HAP-1 (cell line): ENCODE results near the gene DNPEP.
"Not testable (repeated sequence)": the region's sequence is repeated elsewhere in the genome, so short reads cannot be mapped to it uniquely, and the experiment has no call there.

Experiments
- DNase-seq, 2 experiments: peaks; one replicate each; pipeline ENCODE4 v3.0.0-alpha.2; 2016 to 2020; ENCODE audit warnings: low spot score in 2 of 2
- H3K27me3 ChIP-seq: fragments of 250-450 bp; sonication (Bioruptor Pico); 2 replicates; pipeline ENCODE4 v1.5.1; 2020; ENCODE audit warnings: low read depth, mild to moderate bottlenecking, moderate library complexity
- H3K36me3 ChIP-seq: fragments of 250-450 bp; sonication (Bioruptor Pico); replicated peaks from 2 replicates; pipeline ENCODE4 v1.5.1; 2020; ENCODE audit warnings: mild to moderate bottlenecking
- H3K4me1 ChIP-seq: fragments of 250-450 bp; sonication (Bioruptor Pico); 2 replicates; pipeline ENCODE4 v1.5.1; 2020; ENCODE audit warnings: mild to moderate bottlenecking
- H3K4me3 ChIP-seq: fragments of 250-450 bp; sonication (Bioruptor Pico); 2 replicates; pipeline ENCODE4 v1.5.1; 2020; ENCODE audit warnings: mild to moderate bottlenecking, moderate library complexity
- H3K9me3 ChIP-seq: fragments of 250-450 bp; sonication (Bioruptor Pico); 2 replicates; pipeline ENCODE4 v1.5.1; 2020; ENCODE audit warnings: mild to moderate bottlenecking, moderate library complexity
- in situ Hi-C: fragments of 300-500 bp; cut with MboI; formaldehyde crosslinking; loops from 3 replicates; pipeline ENCODE4 v1.14.3; 2020; ENCODE audit warnings: low sequenced_read_pairs, inconsistent platforms, mixed read lengths

The DNPEP gene

GRCh38 chr2:219401606-219402005, 13.9 kb upstream of the DNPEP start:
- Histone ChIP-seq H3K4me1 (no peaks in the 10 kb centered on the region), H3K4me3 (no peak overlapping the region), H3K36me3 (no peaks in the 10 kb centered on the region), H3K9me3 (no peaks in the 10 kb centered on the region), H3K27me3 (no peaks in the 10 kb centered on the region)
- in situ Hi-C loops: loop anchor here (5.0 kb wide), 1 partner anchor 131 kb away; no protein-coding TSS in a partner anchor
- DNase-seq: no peak

- DNase-seq: no peak
- H3K4me3 ChIP-seq: no peak overlapping the region
- in situ Hi-C loops: loop anchor here (5.0 kb wide), 1 partner anchor 132 kb away; no protein-coding TSS in a partner anchor
- no peaks in the 10 kb centered on the region for H3K4me1 ChIP-seq
- no peaks in the 10 kb centered on the region for H3K9me3 ChIP-seq
- no peaks in the 10 kb centered on the region for H3K36me3 ChIP-seq
- no peaks in the 10 kb centered on the region for H3K27me3 ChIP-seq
Observed at GRCh38 chr2:219400562-219400961, 12.8 kb upstream of the DNPEP start.

GRCh38 chr2:219399716-219400478, 12.2 kb upstream of the DNPEP start:
- H3K4me3 ChIP-seq: no peak overlapping the region
- no peaks in the 10 kb centered on the region for H3K9me3 ChIP-seq
- in situ Hi-C loops: loop anchor here (5.0 kb wide), 1 partner anchor 132 kb away; no protein-coding TSS in a partner anchor
- H3K27me3 ChIP-seq: no peaks in the 10 kb centered on the region
- no peaks in the 10 kb centered on the region for H3K36me3 ChIP-seq
- no peaks in the 10 kb centered on the region for H3K4me1 ChIP-seq
- no peak for DNase-seq

- in situ Hi-C loops: no loop called here
- Histone ChIP-seq H3K36me3 (no peaks in the 10 kb centered on the region), H3K4me3 (no peak overlapping the region), H3K27me3 (no peaks in the 10 kb centered on the region), H3K9me3 (no peaks in the 10 kb centered on the region), H3K4me1 (no peaks in the 10 kb centered on the region; the same call in 1 of the 2 replicates)
- DNase-seq: no peak
Observed at GRCh38 chr2:219398721-219399363, 11.1 kb upstream of the DNPEP start.

GRCh38 chr2:219396863-219397457, 9.2 kb upstream of the DNPEP start:
- H3K27me3 ChIP-seq: no peaks in the 10 kb centered on the region
- H3K36me3 ChIP-seq: no peaks in the 10 kb centered on the region
- H3K9me3 ChIP-seq: no peaks in the 10 kb centered on the region
- peaks cover 3% of the 10 kb centered on the region; the same call in 1 of the 2 replicates for H3K4me1 ChIP-seq
- no peak overlapping the region for H3K4me3 ChIP-seq
- in situ Hi-C loops: no loop called here
- DNase-seq: no peak

- Histone ChIP-seq H3K4me1 (peaks cover 3% of the 10 kb centered on the region; the same call in 1 of the 2 replicates), H3K4me3 (no peak overlapping the region), H3K27me3 (no peaks in the 10 kb centered on the region), H3K36me3 (no peaks in the 10 kb centered on the region), H3K9me3 (no peaks in the 10 kb centered on the region)
- no peak for DNase-seq
- in situ Hi-C loops: no loop called here
Observed at GRCh38 chr2:219395609-219396008, 7.9 kb upstream of the DNPEP start.

GRCh38 chr2:219395056-219395455, 7.3 kb upstream of the DNPEP start:
- DNase-seq, H3K36me3 ChIP-seq, H3K27me3 ChIP-seq, in situ Hi-C loops, H3K4me1 ChIP-seq, H3K9me3 ChIP-seq, H3K4me3 ChIP-seq: not testable (repeated sequence)

- Histone ChIP-seq H3K9me3 (peaks cover 3% of the 10 kb centered on the region; the same call in 1 of the 2 replicates), H3K27me3 (no peaks in the 10 kb centered on the region), H3K4me3 (no peak overlapping the region), H3K36me3 (no peaks in the 10 kb centered on the region), H3K4me1 (peaks cover 10% of the 10 kb centered on the region)
- in situ Hi-C loops: no loop called here
- no peak for DNase-seq
Observed at GRCh38 chr2:219392754-219393153, 5.0 kb upstream of the DNPEP start.

- no peaks in the 10 kb centered on the region for H3K27me3 ChIP-seq
- no peak for DNase-seq
- in situ Hi-C loops: no loop called here
- peaks cover 3% of the 10 kb centered on the region; the same call in 1 of the 2 replicates for H3K9me3 ChIP-seq
- H3K4me1 ChIP-seq: peaks cover 10% of the 10 kb centered on the region
- H3K4me3 ChIP-seq: peak overlapping the region; percentile 30
- peaks cover 16% of the 10 kb centered on the region for H3K36me3 ChIP-seq
Observed at GRCh38 chr2:219388907-219389156, 1.1 kb upstream of the DNPEP start.

- Histone ChIP-seq H3K27me3 (no peaks in the 10 kb centered on the region), H3K4me3 (peak overlapping the region; percentile 30), H3K36me3 (peaks cover 18% of the 10 kb centered on the region), H3K4me1 (peaks cover 6% of the 10 kb centered on the region), H3K9me3 (peaks cover 3% of the 10 kb centered on the region; the same call in 1 of the 2 replicates)
- DNase-seq: peak; percentile 81 to 98
- in situ Hi-C loops: no loop called here
Observed at GRCh38 chr2:219388121-219388906, 602 bp upstream of the DNPEP start.

- DNase-seq: peak in 1 of 2 experiments; percentile 22
- no peaks in the 10 kb centered on the region for H3K27me3 ChIP-seq
- in situ Hi-C loops: no loop called here
- peaks cover 6% of the 10 kb centered on the region for H3K4me1 ChIP-seq
- H3K36me3 ChIP-seq: peaks cover 18% of the 10 kb centered on the region
- peak overlapping the region; percentile 92 for H3K4me3 ChIP-seq
- peaks cover 3% of the 10 kb centered on the region; the same call in 1 of the 2 replicates for H3K9me3 ChIP-seq
Observed at GRCh38 chr2:219386532-219387280, 1.0 kb downstream of the DNPEP start.

GRCh38 chr2:219385958-219386520, 1.7 kb downstream of the DNPEP start:
- in situ Hi-C loops: no loop called here
- Histone ChIP-seq H3K36me3 (peaks cover 18% of the 10 kb centered on the region), H3K27me3 (no peaks in the 10 kb centered on the region), H3K9me3 (peaks cover 3% of the 10 kb centered on the region; the same call in 1 of the 2 replicates), H3K4me3 (no peak overlapping the region), H3K4me1 (peaks cover 6% of the 10 kb centered on the region)
- no peak for DNase-seq

GRCh38 chr2:219384859-219385258, 2.9 kb downstream of the DNPEP start:
- peaks cover 6% of the 10 kb centered on the region for H3K4me1 ChIP-seq
- peaks cover 18% of the 10 kb centered on the region for H3K36me3 ChIP-seq
- in situ Hi-C loops: no loop called here
- no peak for DNase-seq
- no peak overlapping the region for H3K4me3 ChIP-seq
- no peaks in the 10 kb centered on the region for H3K9me3 ChIP-seq
- H3K27me3 ChIP-seq: no peaks in the 10 kb centered on the region
